GM12878 (cell line): ENCODE measurements around the gene MCF2L2. TPM values are rescaled to one million over a fixed set of nuclear protein-coding genes. Genes with fewer than 3 reads are reported as not detected.
A peak's percentile ranks its signal among the peaks of the same experiment; 100 is the strongest.

Source experiments
- ATAC-seq: fragments of 200-7000 bp; cut with Tn5 transposase; 3 replicates; pipeline ENCODE4 v1.9.1; 2020; ENCODE audit warnings: mild to moderate bottlenecking, moderate library complexity
- BruUV-seq: library from RNA; stranded (reverse); fragments of 400-500 nt; replicated peaks from 2 replicates; lab custom pipeline; 2021; lab: Mats Ljungman, UMichigan
- CTCF ChIA-PET: fragments of 300-600 bp; sonication (Branson Sonifier 250); formaldehyde crosslinking; extraction: SDS; loops from one replicate; lab custom pipeline; 2021; ENCODE audit warnings: inconsistent platforms; lab: Yijun Ruan, JAX
- POLR2A ChIA-PET: fragments of 350-600 bp; formaldehyde crosslinking; extraction: SDS; loops from one replicate; lab custom pipeline; 2021; ENCODE audit warnings: inconsistent platforms; lab: Charles Lee
- RAD21 ChIA-PET: fragments of 300-600 bp; sonication (Branson Sonifier 250); formaldehyde crosslinking; loops from one replicate; lab custom pipeline; 2023; ENCODE audit warnings: antibody characterized with exemption; ENCODE audit not compliant: unreplicated experiment; lab: Charles Lee
- SMC1A ChIA-PET: fragments of 300-600 bp; sonication (Branson Sonifier 250); formaldehyde crosslinking; loops from one replicate; lab custom pipeline; 2023; ENCODE audit not compliant: unreplicated experiment, uncharacterized antibody; lab: Charles Lee
- DNase-seq: peaks from one replicate; pipeline ENCODE4 v3.0.0-alpha.2; 2011; ENCODE audit warnings: low read depth, low spot score
- FAIRE-seq: peaks from 3 replicates; lab custom pipeline; 2011; peaks lifted over from hg19 to GRCh38; lab: Jason Lieb, UNC
- H2AFZ ChIP-seq: 2 replicates; pipeline ENCODE4 v1.6.0; 2011; ENCODE audit warnings: low read depth, low read length, control low read depth; ENCODE audit not compliant: control insufficient read depth
- H3K27ac ChIP-seq: 2 replicates; pipeline ENCODE4 v1.5.1; 2011; ENCODE audit warnings: control low read depth; ENCODE audit not compliant: control insufficient read depth, insufficient read depth
- H3K27me3 ChIP-seq, 2 experiments: replicated peaks in 1 of 2; 2 replicates each; pipeline versions ENCODE4 v1.6.0 to v1.6.1; 2011; ENCODE audit warnings: low read length in 1 of 2; ENCODE audit not compliant: control insufficient read depth in 2 of 2, insufficient read depth in 2 of 2
- H3K36me3 ChIP-seq, 2 experiments: 2 replicates each; pipeline ENCODE4 v1.5.1; 2011; ENCODE audit warnings: low read length in 1 of 2; ENCODE audit not compliant: control insufficient read depth in 2 of 2, insufficient read depth in 2 of 2
- H3K4me1 ChIP-seq: 2 replicates; pipeline ENCODE4 v1.6.1; 2011; ENCODE audit warnings: mild to moderate bottlenecking, low read length, moderate library complexity, mixed read lengths; ENCODE audit not compliant: control insufficient read depth, insufficient read depth
- H3K4me2 ChIP-seq: 2 replicates; pipeline ENCODE4 v1.6.0; 2011; ENCODE audit warnings: control low read depth; ENCODE audit not compliant: control insufficient read depth, insufficient read depth
- H3K4me3 ChIP-seq: fragments of 200-600 bp; sonication (generic); 2 replicates; pipeline ENCODE4 v1.5.1; 2016
- H3K79me2 ChIP-seq: 2 replicates; pipeline ENCODE4 v1.6.0; 2011; ENCODE audit warnings: low read length; ENCODE audit not compliant: control insufficient read depth, insufficient read depth
- H3K9ac ChIP-seq: 2 replicates; pipeline ENCODE4 v1.8.0; 2011; ENCODE audit warnings: low read length, control low read depth, mixed read lengths; ENCODE audit not compliant: control insufficient read depth, insufficient read depth
- H3K9me3 ChIP-seq: replicated peaks from 3 replicates; pipeline ENCODE4 v1.5.1; 2011; ENCODE audit warnings: mild to moderate bottlenecking, low read length; ENCODE audit not compliant: control insufficient read depth, insufficient read depth
- H4K20me1 ChIP-seq: 2 replicates; pipeline ENCODE4 v1.6.0; 2011; ENCODE audit not compliant: control insufficient read depth, insufficient read depth
- ATF7 ChIP-seq: fragments of 450-650 bp; IDR thresholded peaks from 2 replicates; pipeline ENCODE4 v1.6.1; 2016; ENCODE audit warnings: low read depth, mild to moderate bottlenecking
- BRCA1 ChIP-seq: IDR thresholded peaks from 2 replicates; pipeline ENCODE4 v1.6.1; 2011; ENCODE audit warnings: low read depth, low read length, improper control_type of control experiment
- EZH2 ChIP-seq: IDR thresholded peaks from 2 replicates; pipeline ENCODE4 v1.6.1; 2012; ENCODE audit warnings: low read depth, mild to moderate bottlenecking, control low read depth, inconsistent platforms, low read length, borderline replicate concordance; ENCODE audit not compliant: control insufficient read depth
- GABPA ChIP-seq: IDR thresholded peaks from 2 replicates; pipeline ENCODE4 v1.6.1; 2014; ENCODE audit warnings: antibody characterized with exemption, low read depth, mild to moderate bottlenecking, inconsistent platforms
- HSF1 ChIP-seq: fragments of 150-350 bp; IDR thresholded peaks from 2 replicates; pipeline ENCODE4 v1.6.1; 2014; ENCODE audit warnings: mild to moderate bottlenecking, low read depth, low read length
- IKZF1 ChIP-seq: fragments of 450-650 bp; conservative IDR thresholded peaks from 2 replicates; pipeline ENCODE4 v1.6.1; 2017; ENCODE audit warnings: antibody characterized with exemption, mild to moderate bottlenecking
- JUNB ChIP-seq: IDR thresholded peaks from 2 replicates; pipeline ENCODE4 v1.6.1; 2016; ENCODE audit warnings: antibody characterized with exemption, mild to moderate bottlenecking
- JUND ChIP-seq: IDR thresholded peaks from 2 replicates; pipeline ENCODE4 v1.6.1; 2012; ENCODE audit warnings: low read depth, mild to moderate bottlenecking, low read length, improper control_type of control experiment, moderate library complexity
- MTA2 ChIP-seq: fragments of 450-650 bp; IDR thresholded peaks from 2 replicates; pipeline ENCODE4 v1.6.1; 2016; ENCODE audit warnings: low read depth, mild to moderate bottlenecking, moderate library complexity
- MYB ChIP-seq: fragments of 150-350 bp; IDR thresholded peaks from 2 replicates; pipeline ENCODE4 v1.6.1; 2014; ENCODE audit warnings: mild to moderate bottlenecking, low read depth, low read length, borderline replicate concordance
- MYC ChIP-seq: IDR thresholded peaks from 2 replicates; pipeline ENCODE4 v1.6.1; 2011; ENCODE audit warnings: mild to moderate bottlenecking, low read length, moderate library complexity, inconsistent platforms; ENCODE audit not compliant: insufficient read depth, insufficient replicate concordance, insufficient read length, severe bottlenecking
- NR2F1 ChIP-seq: fragments of 450-650 bp; conservative IDR thresholded peaks from 2 replicates; pipeline ENCODE4 v1.6.1; 2017; ENCODE audit warnings: mild to moderate bottlenecking
- NRF1 ChIP-seq: conservative IDR thresholded peaks from 2 replicates; pipeline ENCODE4 v1.6.1; 2011; ENCODE audit warnings: mild to moderate bottlenecking, low read depth, low read length, improper control_type of control experiment
- POU2F2 ChIP-seq: IDR thresholded peaks from 3 replicates; pipeline ENCODE4 v1.6.1; 2011; ENCODE audit warnings: low read depth, mild to moderate bottlenecking, low read length, borderline replicate concordance
- RAD51 ChIP-seq: fragments of 450-650 bp; IDR thresholded peaks from 2 replicates; pipeline ENCODE4 v1.6.1; 2016; ENCODE audit warnings: moderate library complexity, mild to moderate bottlenecking, inconsistent platforms
- RELB ChIP-seq: fragments of 450-650 bp; IDR thresholded peaks from 2 replicates; pipeline ENCODE4 v1.6.1; 2017; ENCODE audit warnings: low read depth, mild to moderate bottlenecking, moderate library complexity
- SIX5 ChIP-seq: IDR thresholded peaks from 2 replicates; pipeline ENCODE4 v1.6.1; 2011; ENCODE audit warnings: mild to moderate bottlenecking, low read depth, low read length, moderate library complexity; ENCODE audit not compliant: severe bottlenecking
- SMAD1 ChIP-seq: fragments of 450-650 bp; IDR thresholded peaks from 2 replicates; pipeline ENCODE4 v1.6.1; 2018; ENCODE audit warnings: mild to moderate bottlenecking, low read depth; ENCODE audit not compliant: partially characterized antibody
- SREBF2 ChIP-seq: IDR thresholded peaks from 2 replicates; pipeline ENCODE4 v1.6.1; 2012; ENCODE audit warnings: mild to moderate bottlenecking, low read length
- SRF ChIP-seq, 2 experiments: IDR thresholded peaks; 2 replicates each; pipeline ENCODE4 v1.6.1; 2011; ENCODE audit warnings: low read depth in 2 of 2, low read length in 2 of 2, mild to moderate bottlenecking in 1 of 2, moderate library complexity in 1 of 2
- TCF12 ChIP-seq: IDR thresholded peaks from 2 replicates; pipeline ENCODE4 v1.6.1; 2011; ENCODE audit warnings: low read depth, mild to moderate bottlenecking, low read length
- WGBS: methylation state at CpG from one replicate; pipeline ENCODE4 v1.1.6; 2016; ENCODE audit warnings: low lambda C conversion rate; ENCODE audit not compliant: insufficient replicate concordance, insufficient coverage; ENCODE audit errors: missing lambda C conversion rate; 5-methylcytosine and 5-hydroxymethylcytosine counted together
- in situ Hi-C: fragments of 300-500 bp; cut with MboI; formaldehyde crosslinking; loops from 9 replicates; pipeline ENCODE4 v1.14.3; 2018; ENCODE audit warnings: mixed read lengths
- intact Hi-C: fragments of 100-400 bp; cut with micrococcal nuclease; formaldehyde crosslinking; loops from one replicate; pipeline ENCODE4 v1.14.2; 2022; ENCODE audit not compliant: unreplicated experiment
- polyA plus RNA-seq, 11 experiments: library from polyadenylated mRNA; depleted of rRNA in 4 of 11; unstranded in 6 of 11; stranded (reverse) in 5 of 11; fragments of >200 nt; fragmentation: Nextera tagmentation in 4 of 11; fragmentation: Illumina TruSeq in 1 of 11; extraction: Ambion mirVana in 4 of 11; extraction: Trizol in 1 of 11; gene quantifications; 1 replicate in 1 of 11; 2 replicates in 10 of 11; pipeline versions ENCODE4 v1.2.1 to v1.2.3, GENCODE V29; 2011 to 2016; ENCODE audit warnings: inconsistent platforms in 2 of 11, missing spikeins in 2 of 11, low read depth in 1 of 11
- total RNA-seq, 4 experiments: library from RNA; depleted of rRNA in 3 of 4; stranded (reverse); fragments of >200 nt in 3 of 4; fragmentation: Illumina TruSeq in 1 of 4; extraction: Trizol in 1 of 4; gene quantifications; 2 replicates each; pipeline versions ENCODE4 v1.2.1 to v1.2.3, GENCODE V29; 2013 to 2021

The MCF2L2 gene
- total and polyA plus RNA-seq, 10 of the 15 experiments (the other 5 are each of a cell fraction or from before 2014, with no cell fraction given) = 0.37 to 2.8 (median 1.4) TPM

DNA sequence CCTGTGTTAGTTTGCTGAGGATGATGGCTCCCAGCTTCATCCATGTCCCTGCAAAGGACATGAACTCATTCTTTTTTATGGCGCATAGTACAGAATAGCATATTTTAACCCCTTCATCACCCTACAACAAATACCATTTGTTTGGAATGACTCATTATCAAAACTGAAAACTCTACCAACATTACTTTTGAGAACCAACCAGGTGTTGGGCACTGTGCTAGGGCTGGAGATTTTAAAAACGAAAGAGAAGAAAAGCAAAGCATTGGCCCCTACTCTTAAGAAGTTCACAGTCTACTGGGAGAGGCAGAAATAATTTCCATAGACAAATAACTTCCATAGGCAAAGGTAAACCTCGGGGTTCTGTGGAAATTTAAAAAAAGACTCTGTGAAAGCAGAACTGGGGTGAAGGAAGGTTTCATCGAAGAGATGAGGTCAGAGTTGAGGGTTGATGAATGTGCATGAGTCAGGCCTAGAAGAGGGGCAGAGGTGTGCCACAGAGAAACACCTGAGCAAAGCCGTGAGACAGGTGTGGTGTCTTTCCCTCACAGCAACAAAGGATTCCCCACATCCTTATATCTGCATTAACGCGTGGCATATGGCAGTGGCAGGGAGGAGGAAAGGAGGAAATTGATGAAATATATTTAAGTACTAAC, 51.0 kb downstream of the MCF2L2 start:
- no peak overlapping the region for H3K4me3 ChIP-seq
- H2AFZ ChIP-seq = no peak overlapping the region
- H3K9me3 ChIP-seq = no peaks in the 10 kb centered on the region
- WGBS = 51% methylated on average over 7 of the region's 7 CpGs
- ChIA-PET POLR2A (interaction anchor here (0.5 kb wide), 1 partner anchor 34 kb away, joined by 3 read pairs; no protein-coding TSS in a partner anchor), SMC1A (interaction anchor here (1.1 to 4.5 kb wide), 4 partner anchors 30 to 220 kb away, joined by 3 to 24 read pairs (median 6); no protein-coding TSS in a partner anchor), CTCF (interaction anchor here (0.7 to 1.1 kb wide), 2 partner anchors 8 to 250 kb away, joined by 3 read pairs; no protein-coding TSS in a partner anchor), RAD21 (interaction anchor here (1.4 kb wide), 2 partner anchors 192 to 254 kb away, joined by 3 to 4 read pairs; no protein-coding TSS in a partner anchor)
- BruUV-seq = no TSS peak
- no peak overlapping the region for H3K27ac ChIP-seq
- no peaks in the 10 kb centered on the region for H4K20me1 ChIP-seq
- FAIRE-seq (no peak), ATAC-seq (peak; percentile 46), DNase-seq (no peak)
- H3K27me3 ChIP-seq = no peaks in the 10 kb centered on the region
- no peaks in the 10 kb centered on the region for H3K79me2 ChIP-seq
- no peaks in the 10 kb centered on the region for H3K36me3 ChIP-seq
- intact Hi-C loops = loop anchor here (5.0 kb wide), 1 partner anchor 90 kb away; no protein-coding TSS in a partner anchor
- no peak overlapping the region for H3K9ac ChIP-seq
- H3K4me2 ChIP-seq = no peak overlapping the region
- in situ Hi-C loops = no loop called here
- peaks cover 11% of the 10 kb centered on the region; the same call in 1 of the 2 replicates for H3K4me1 ChIP-seq
- no peak for TF ChIP-seq GABPA
- TF ChIP-seq MYC = no peak
- TF ChIP-seq TCF12 = no peak
- no peak for TF ChIP-seq MTA2
- TF ChIP-seq SREBF2 = no peak
- no peak for TF ChIP-seq HSF1
- TF ChIP-seq IKZF1 = no peak
- no peak for TF ChIP-seq RELB
- no peak for TF ChIP-seq SRF (IDR thresholded peaks at IDR 0.05; ENCODE audit: low read depth in 2 of 2, low read length in 2 of 2)
- TF ChIP-seq JUND = no peak
- TF ChIP-seq POU2F2 = no peak
- no peak for TF ChIP-seq NR2F1
- TF ChIP-seq MYB = no peak
- TF ChIP-seq ATF7 = peak; percentile 26; the same call in 1 of the 2 replicates
- no peak for TF ChIP-seq NRF1
- no peak for TF ChIP-seq EZH2
- TF ChIP-seq SIX5 = no peak
- TF ChIP-seq SMAD1 = no peak
- TF ChIP-seq RAD51 = no peak
- no peak for TF ChIP-seq BRCA1
- TF ChIP-seq JUNB = peak; percentile 32; the same call in 1 of the 2 replicates
